HG03342 (cell line): ENCODE data around the gene KRTAP9-6.
"Not testable (repeated sequence)": the region's sequence is repeated elsewhere in the genome, so short reads cannot be mapped to it uniquely, and the experiment has no call there.

ENCODE experiments used
- ATAC-seq: cut with Tn5 transposase; IDR thresholded peaks from one replicate; pipeline ENCODE4 v1.9.1; 2021; ENCODE audit warnings: mild to moderate bottlenecking, moderate library complexity; ENCODE audit not compliant: unreplicated experiment

The KRTAP9-6 gene

GRCh38 chr17:41265078-41265477 lies at the start of gene KRTAP9-6:
KRTAP9-6 (plus strand) TSS chr17:41265378; CDS start chr17:41265378, 0 bp downstream.
- ATAC-seq, result no peak

- no peak for ATAC-seq
These were observed 49.5 kb upstream of the KRTAP9-6 start for GRCh38 chr17:41215681-41216080.

GRCh38 chr17:41223821-41224220 lies 41.4 kb upstream of the KRTAP9-6 start:
- ATAC-seq, result no peak

GRCh38 chr17:41226051-41226450 lies 39.1 kb upstream of the KRTAP9-6 start:
- no peak for ATAC-seq

- ATAC-seq, result not testable (repeated sequence)
These were observed 38.5 kb upstream of the KRTAP9-6 start, which contains the start of gene KRTAP9-2 for GRCh38 chr17:41226598-41227095. KRTAP9-2 (plus strand) TSS chr17:41226648; CDS start chr17:41226655, 7 bp downstream.

GRCh38 chr17:41230094-41230493 lies 35.1 kb upstream of the KRTAP9-6 start:
- ATAC-seq, result no peak

GRCh38 chr17:41231731-41232130 lies 33.4 kb upstream of the KRTAP9-6 start:
- ATAC-seq, result no peak

GRCh38 chr17:41232399-41233105 lies 32.6 kb upstream of the KRTAP9-6 start, which contains the start of gene KRTAP9-3:
KRTAP9-3 (plus strand) TSS chr17:41232449; CDS start chr17:41232502, 53 bp downstream.
- not testable (repeated sequence) for ATAC-seq

- ATAC-seq, result not testable (repeated sequence)
These were observed 28.1 kb upstream of the KRTAP9-6 start for GRCh38 chr17:41237116-41237515.

GRCh38 chr17:41237949-41238437 lies 27.2 kb upstream of the KRTAP9-6 start, which contains the start of gene KRTAP9-8:
KRTAP9-8 (plus strand) TSS chr17:41237999; CDS start chr17:41238052, 53 bp downstream.
- not testable (repeated sequence) for ATAC-seq

GRCh38 chr17:41246995-41247787 lies 18.0 kb upstream of the KRTAP9-6 start:
- ATAC-seq, result not testable (repeated sequence)

- ATAC-seq, result not testable (repeated sequence)
These were observed 15.4 kb upstream of the KRTAP9-6 start, which contains the start of gene KRTAP9-4 for GRCh38 chr17:41249637-41250240. KRTAP9-4 (plus strand) TSS chr17:41249687; CDS start chr17:41249721, 34 bp downstream.

GRCh38 chr17:41251261-41251660 lies 13.9 kb upstream of the KRTAP9-6 start:
- no peak for ATAC-seq

- ATAC-seq, result no peak
These were observed 10.3 kb upstream of the KRTAP9-6 start for GRCh38 chr17:41254861-41255260.

- not testable (repeated sequence) for ATAC-seq
These were observed 9.5 kb upstream of the KRTAP9-6 start, which contains the start of gene KRTAP9-9 for GRCh38 chr17:41255381-41256290. KRTAP9-9 (plus strand) TSS chr17:41255384.

- no peak for ATAC-seq
These were observed 8.9 kb upstream of the KRTAP9-6 start for GRCh38 chr17:41256291-41256685.

- ATAC-seq, result no peak
These were observed 6.8 kb upstream of the KRTAP9-6 start for GRCh38 chr17:41258406-41258805.

- ATAC-seq, result no peak
These were observed 2.0 kb upstream of the KRTAP9-6 start for GRCh38 chr17:41263212-41263611.

- no peak for ATAC-seq
These were observed 579 bp upstream of the KRTAP9-6 start for GRCh38 chr17:41264599-41264998.

- ATAC-seq, result no peak
These were observed 2.5 kb downstream of the KRTAP9-6 start for GRCh38 chr17:41267711-41268110.
